IPS DF 4.7 (cell line): ENCODE results near the gene DBX1.
"Not testable (repeated sequence)": the region's sequence is repeated elsewhere in the genome, so short reads cannot be mapped to it uniquely, and the experiment has no call there.

Experiments used
- DNase-seq: peaks from one replicate; pipeline ENCODE4 v3.0.0-alpha.2; 2013; ENCODE audit warnings: low spot score; ENCODE audit errors: extremely low read depth

The DBX1 gene, protein sequence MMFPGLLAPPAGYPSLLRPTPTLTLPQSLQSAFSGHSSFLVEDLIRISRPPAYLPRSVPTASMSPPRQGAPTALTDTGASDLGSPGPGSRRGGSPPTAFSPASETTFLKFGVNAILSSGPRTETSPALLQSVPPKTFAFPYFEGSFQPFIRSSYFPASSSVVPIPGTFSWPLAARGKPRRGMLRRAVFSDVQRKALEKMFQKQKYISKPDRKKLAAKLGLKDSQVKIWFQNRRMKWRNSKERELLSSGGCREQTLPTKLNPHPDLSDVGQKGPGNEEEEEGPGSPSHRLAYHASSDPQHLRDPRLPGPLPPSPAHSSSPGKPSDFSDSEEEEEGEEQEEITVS

DNA sequence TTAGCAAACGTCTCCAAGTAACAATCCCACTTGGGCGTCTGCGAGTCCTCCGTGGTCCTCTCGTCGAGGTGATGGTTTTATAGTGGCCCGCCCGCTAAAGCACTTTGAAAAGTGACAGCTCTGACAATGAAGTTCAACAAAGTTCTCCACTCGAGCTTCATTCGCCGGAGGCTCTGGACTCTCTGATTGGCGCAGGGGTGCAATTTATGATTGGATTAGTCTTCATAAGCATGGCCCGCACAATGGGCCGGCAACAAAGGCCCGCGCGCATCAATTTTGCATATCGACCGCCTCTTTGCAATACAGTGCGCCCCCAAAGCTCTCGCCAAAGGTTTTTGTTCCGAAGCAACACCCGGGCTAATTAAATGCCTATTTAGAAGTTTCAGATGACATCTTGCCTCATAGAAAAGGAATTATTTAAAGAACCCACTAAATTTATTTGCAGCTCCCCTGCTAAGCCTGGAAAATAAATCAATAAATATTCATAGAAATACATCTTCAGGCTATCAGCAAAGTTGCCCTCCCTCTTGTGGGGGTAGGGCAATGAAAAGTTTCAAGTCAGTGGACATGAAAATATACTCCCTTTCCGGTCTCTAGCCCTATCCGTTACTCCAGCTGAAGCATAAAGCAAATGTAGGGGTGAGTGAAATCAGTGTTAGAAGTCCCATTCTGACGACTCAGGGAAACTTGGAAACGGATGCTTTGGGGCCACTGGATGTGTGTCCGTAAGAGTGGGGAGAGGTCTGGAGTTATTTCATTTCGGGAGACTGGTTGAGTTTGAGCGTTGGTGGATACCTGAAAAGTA is at the start of gene DBX1:
Gene DBX1 (minus strand): TSS at position 51 of the 805 bp plus-strand sequence. CDS start 151 bp downstream, outside the sequence.
- DNase-seq = no peak

DNA sequence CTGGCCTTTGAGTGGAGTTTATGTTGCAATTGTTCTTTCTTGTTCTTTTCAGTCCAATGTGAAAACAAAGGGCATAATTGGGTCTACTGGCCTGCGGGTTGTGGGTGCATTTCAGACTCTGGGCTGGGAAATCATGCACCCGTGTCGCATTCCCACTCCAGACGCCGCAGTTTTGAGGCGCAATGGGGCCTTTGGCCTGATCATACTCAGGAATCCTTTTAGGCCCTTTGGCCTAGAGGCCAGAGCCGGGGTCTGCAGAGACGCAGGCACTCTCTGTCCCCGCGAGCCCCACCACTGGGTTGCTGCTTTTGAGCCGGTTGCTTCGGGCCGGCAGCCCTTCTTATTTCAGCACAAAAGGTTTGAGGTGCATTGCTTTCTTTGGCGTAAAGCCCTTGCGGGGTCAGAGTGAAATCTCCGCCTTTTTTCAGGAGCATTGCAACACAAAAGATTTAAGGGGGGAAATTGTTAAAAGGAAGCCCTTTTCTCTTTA is 48.4 kb upstream of the DBX1 start:
- DNase-seq = no peak

DNA sequence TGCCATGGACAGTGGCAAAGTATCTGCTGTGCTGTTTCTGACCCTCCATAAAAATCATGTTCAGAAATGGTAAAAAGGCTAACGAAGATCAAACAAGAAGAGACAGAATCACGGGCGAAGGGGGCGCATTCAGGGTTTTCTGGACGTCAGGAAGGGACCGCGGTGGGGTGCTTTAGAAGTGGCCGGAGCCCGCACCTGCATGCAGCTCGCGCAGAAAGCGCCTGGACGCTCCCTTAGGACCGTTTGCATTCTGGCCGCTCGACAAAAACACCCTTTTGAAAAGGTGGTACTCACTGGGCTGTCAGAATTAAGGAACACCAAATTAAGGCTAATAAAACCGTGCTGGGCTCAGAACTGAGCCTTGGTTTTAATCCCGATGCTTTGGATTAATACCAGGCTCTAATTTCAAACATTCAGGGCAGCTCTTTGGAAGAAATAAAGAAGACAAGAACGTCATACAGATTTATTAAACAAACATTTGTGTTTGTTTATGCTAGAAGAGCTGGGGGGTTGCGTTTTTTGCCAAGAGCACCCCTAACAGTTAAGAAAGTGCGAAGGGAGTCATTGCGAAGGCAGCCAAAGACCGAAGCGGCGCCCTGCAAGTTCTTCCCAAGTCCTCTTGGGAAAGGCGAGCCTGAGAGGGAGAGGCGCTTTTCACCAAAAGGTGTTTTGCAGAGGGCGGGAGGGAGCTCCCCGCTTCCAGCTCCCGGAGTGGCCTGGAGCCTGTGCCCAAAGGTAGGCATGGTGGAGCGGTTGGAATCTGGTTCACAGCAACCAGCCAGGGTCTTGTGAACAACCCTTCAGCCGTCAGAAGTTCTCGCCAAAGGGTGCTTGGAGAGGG is 47.7 kb upstream of the DBX1 start:
- DNase-seq = no peak

DNA sequence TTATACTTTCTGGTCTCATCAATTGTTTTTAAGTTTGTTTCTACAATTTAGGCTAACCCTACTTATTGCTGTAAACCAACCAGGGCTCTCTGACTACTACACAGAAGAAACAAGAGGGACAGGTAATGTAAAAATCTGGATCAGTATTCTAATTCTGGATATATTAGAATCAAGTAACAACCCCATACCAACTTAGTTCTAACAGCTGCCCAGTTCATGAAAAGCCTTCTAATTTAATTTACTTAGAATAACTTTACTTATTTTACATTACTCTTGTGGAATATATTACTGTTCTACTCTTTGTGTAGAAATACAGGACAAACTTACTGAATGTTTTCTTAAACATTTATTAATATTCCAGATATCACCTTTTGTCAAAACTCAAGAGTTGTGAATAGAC is 45.5 kb upstream of the DBX1 start:
- no peak for DNase-seq

DNA sequence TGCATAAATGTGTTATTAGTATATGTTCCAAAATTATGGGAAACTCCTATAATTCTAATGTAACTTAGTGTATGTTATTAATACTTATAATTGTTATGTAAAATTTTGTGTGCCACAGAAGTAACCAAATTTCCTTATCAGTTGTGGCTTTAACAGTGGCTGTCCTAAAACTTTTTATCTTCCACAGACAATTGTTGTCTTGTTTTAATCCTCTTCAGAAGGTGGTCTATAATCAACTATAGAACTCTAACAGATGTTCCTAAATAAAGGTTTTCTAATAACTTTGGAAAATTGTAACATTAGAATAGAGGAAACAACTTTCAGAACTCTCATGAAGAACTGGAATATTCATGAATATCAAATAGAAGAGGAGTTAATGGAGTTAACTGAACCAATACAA is 44.4 kb upstream of the DBX1 start:
- DNase-seq = no peak

DNA sequence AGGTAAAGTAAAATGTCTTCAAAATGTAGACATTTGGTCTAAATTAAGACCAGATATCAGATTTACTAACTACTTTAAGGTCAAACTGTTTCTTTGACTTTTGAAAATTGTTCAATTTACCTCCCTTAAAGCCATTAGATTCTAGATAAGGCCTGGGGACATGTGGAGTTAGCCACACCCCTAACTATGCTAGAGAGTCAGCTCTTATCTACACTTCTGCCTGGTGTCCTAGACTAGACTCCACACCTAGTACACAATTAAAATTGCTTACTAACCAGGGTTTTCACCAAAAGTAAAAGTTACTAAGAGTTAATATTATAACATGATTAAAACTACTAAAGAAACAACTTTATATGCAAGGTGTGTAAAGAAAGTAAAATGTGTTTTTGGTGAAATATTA is 43.6 kb upstream of the DBX1 start:
- no peak for DNase-seq

DNA sequence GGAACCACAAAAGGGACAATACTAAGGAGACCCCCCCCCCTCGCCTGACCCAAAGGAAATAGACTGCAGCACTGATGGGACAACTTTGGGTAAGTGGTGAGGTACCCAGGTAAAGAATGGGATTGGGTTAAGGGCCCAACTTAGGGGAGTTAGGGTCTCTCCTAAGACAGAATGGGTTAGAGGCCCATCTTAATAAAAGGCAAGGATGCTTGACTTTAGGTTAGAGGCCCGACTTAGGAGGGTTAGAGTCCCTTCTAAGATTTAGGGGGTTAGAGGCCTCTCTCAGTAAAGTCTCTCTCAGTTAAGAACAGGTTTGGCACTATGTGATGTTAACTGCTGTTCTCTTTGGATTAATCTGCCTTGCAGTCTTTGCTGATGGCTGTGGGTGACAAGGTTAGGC is 41.0 kb upstream of the DBX1 start:
- no peak for DNase-seq

DNA sequence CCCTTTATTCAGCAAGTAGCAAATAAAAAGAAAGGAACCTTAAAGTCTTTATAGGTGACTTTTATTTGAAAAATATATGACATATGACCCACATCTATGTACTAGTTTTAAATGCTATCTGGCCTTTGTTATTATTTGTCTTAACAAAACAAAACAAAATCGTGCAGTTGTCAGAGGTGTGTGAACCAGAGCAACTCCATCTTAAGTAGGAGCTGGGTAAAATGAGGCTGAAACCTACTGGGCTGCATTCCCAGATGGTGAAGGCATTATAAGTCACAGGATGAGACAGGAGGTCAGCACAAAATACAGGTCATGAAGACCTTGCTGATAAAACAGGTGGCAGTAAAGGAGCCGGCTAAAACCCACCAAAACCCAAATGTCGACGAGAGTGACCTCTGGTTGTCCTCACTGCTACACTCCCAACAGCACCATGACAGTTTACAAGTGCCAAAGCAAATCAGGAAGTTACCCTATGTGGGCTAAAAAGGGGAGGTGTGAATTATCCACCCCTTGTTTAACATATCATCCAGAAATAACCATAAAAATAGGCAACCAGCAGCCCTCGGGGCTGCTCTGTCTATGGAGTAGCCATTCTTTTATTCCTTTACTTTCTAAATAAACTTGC is 40.2 kb upstream of the DBX1 start:
- DNase-seq = not testable (repeated sequence)

DNA sequence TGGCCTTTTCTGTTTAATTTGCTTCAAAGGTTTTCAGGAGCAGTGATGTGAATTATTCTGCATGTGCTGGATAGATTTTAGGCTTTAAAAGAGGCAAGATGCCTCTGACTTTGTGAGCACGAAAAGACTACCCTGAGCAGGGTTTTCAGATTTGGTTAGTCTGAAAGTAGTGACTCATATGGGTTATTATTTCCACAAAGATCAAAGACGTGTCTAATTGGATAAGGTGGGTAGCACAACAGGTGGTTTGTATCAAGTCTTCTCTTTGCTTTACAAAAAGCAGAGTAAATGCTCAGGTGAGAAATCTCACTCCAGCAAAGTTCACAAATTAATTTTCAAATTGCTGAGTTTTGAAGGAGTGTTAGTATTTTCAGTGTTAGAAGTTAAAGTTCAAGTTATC is 37.6 kb upstream of the DBX1 start:
- DNase-seq = no peak

DNA sequence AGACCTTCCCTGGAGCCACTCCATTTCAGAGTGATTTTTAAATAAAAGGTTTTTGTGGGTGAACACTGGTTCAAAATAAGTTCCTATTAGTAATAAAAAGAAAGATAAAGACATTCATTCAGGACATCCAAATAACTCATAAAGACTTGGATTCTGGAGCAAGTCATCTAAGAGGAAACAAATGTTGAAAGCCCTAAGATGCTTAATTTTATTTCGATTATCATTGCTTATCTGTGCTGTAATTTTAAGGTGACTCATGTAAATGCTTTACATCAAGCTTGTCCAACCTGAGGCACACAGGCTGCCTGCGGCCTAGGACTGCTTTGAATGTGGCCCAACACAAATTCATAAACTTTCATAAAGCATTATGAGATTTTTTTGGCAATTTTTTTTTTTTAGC is 34.2 kb upstream of the DBX1 start:
- no peak for DNase-seq

DNA sequence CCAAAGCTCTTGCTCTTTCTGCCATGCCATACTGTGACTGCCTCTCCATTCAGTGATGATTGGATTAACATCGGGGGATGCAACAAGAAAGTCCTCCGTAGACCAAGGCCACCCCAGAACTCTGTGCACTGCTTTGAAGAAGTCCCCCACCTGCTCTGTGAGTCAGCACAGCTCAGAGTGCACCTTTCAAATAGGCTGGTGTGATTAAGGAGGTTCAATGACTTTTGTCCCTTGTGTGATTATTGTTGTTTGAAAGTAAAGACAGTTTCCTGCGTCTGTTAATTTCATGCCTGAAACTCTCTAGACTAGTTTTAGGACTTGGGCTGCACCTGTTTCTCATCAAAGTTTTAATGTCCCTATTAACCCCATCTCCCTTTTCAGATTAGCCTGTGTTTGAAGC is 33.0 kb upstream of the DBX1 start:
- DNase-seq = no peak

DNA sequence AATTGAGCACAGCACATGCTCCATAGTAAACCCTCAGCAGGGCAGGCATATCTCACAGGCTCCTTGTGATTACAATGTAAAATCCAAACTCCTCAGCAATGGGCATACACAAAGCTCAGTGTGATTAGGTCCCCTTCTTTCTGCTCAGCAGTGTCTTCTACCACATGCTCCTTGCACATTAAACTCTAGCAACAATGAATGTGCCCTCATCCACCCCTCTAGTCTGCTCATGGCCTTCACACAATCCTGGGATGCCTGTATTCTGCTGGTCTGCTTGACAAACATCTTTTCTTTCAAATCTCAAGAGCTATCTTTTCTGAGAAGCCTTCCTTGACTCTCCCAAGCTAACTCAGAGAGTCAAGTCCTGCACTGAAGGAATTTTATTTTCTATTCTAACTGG is 32.4 kb upstream of the DBX1 start:
- no peak for DNase-seq

DNA sequence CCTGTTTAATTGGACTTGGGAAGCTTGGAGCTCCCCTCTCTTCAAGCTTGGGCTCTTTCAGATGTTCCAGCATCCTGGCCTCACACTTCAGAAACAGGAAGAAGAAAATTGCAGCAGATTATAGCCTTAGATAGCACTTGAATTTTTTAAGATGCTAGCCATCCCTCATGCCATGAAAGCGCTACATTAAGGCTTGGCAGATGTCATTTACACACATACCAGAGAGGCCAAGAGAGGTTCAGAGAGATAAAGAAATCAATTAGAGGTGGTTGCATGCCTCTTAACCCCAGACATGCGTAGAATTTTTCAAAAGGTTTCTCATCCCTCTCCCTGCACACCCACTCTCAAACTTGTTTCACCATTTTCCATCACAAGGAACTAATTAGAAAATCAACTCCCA is 31.9 kb upstream of the DBX1 start:
- no peak for DNase-seq

DNA sequence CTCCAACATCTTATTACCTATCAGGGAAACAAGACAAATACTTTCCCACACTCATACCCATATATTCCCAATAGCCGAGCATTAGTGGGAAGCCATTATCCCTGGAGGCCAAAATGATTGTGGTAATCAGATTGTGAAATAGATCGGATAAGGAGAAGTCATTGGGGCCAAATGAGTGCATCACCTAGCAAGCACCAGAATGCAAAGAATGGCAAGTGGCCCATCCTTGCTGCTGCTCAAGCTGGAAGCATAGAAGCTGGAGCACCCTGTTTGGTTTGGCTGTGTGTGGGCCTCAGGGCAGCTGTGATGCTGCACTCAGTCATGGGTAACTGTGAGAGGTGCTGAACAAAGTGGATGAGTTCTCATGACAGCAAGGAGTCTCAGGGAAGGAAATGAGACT is 18.7 kb upstream of the DBX1 start:
- DNase-seq = no peak

DNA sequence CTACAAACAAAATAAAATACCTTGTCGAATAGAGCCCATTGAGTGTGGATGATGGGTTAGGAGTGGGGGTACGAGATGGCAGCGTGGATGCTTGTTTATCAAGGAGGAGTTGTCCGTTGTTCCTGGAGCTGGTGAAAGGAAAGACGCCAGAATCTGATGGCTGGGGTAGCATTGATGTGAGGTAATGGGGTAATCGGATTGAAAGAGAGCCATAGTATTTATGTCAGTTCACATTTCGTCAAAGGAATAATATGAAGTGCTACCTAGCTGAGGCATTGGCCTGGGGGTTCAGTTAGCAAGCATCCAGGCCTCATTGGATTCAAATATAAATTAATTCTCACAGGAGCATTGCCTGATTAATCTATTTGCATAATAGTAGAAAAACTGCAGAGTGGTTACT is 16.9 kb upstream of the DBX1 start:
- DNase-seq = no peak

DNA sequence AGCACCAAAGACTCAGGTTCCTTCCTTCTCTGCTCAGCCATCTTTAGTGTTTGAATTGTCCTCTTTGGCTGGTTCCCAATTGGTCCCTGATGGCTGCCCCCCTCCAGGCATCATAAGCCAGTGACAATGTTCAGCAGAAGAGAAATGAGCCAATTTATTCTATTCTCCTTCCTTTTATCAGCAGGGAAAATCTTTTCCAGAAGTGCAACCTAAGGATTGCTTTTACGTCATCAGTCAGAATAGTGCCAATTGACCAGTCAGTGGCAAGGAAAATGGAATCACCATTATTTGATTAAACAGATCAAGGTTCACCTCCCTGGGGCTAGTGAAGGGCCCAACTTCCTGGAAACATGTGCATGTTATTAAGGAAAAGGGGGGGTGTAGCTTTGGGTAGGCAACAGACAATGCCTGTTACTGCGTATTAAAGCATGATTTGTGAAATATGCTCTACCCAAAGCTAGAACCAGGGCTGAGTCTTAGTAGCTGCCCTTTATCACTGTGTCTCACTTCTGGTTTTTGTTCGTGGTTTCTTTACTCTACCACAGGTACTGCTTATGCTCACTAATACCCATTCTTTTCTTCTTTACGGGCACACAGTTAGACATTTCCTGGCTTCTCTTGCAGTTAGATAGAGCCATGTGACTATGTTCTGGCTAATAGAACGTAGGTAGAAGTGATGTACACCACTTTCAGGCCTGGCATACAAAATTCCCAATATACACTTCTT is 12.6 kb upstream of the DBX1 start:
- no peak for DNase-seq

DNA sequence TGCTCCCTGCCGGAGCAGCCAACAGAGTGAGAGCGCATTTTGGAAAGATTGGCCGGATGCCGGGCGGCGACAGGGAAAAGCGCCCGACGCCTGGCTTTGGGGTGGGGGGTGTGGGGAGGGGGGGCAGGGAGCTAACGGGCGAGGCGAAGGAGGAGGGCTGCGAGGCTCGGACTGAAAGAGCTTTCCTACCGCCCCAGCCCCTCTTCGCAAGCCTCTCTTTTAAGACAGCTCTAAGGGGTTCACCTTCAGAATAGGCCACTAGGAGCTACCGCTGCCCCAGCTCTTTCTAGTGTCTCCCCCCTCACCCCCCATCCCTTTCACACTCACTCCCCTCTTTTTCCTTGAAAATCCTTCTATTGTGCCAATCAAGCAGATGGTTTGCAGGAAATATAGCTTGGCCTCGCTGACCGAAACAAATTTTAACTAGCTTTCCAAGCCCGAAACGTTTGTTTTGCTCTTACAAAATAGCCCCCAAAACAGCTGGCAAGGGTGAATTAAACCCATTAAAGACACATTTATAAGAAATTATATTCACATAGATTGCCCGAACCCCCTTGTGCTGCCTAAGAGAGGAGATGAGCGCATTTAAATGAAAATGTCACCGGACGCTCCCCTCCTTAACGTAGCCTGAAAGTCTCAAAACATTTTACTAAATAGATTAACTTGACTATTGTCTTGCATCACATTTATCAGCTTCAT is 3.7 kb upstream of the DBX1 start:
- DNase-seq = no peak

DNA sequence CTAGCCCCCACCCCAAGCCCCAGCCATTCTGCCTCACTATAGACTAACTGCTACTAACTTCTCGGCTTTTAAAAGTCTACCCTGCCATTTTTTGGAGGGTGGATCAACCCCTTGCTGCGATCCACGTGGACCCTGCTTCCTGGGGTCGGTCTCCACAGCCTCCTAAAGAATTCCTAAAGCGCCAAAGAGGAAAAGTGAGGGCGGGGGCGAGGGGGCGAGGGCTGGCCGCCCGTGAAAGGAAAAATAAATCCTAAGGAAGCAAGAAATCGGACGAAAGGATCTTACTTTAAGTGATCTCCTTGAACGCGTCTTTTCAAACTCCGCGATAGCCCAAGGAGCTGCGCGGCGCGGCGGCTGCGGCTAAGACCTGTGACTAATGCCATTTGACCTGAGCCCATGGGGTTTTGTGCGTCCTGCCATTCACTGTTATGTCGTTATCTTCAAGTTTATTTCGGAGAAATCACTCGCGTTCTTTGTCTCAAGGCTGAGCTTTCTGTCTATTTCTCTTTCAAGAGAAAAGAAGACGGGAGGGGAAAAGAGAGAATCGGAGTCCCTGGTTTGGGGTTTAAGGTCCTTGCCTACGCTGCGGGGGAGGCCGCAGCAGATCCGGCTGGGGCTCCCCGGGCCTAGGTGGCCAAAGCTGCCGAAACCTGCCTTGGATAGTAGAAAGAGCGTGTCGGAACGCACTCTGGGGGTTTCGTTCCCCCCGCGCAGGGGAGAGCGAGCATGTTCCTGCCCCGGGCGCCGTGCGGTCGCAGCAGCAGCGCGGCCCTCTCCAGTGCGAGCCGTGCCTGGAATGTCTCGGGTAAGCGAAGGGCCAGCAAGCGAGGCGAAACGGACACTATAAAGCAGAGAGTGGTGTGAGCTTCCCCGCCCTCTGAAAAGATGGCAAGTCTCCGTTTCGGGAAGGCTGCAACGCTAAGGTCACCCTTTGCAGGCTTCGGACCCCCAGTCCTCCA is 2.8 kb upstream of the DBX1 start:
- no peak for DNase-seq
